ENCODE data around the gene OBSCN. TPM values are rescaled to one million over a fixed set of nuclear protein-coding genes. Genes with fewer than 3 reads are reported as not detected.

The OBSCN gene
- total RNA-seq, 2 experiments from 2014 or later, result 5.7 to 10.4 TPM

DNA sequence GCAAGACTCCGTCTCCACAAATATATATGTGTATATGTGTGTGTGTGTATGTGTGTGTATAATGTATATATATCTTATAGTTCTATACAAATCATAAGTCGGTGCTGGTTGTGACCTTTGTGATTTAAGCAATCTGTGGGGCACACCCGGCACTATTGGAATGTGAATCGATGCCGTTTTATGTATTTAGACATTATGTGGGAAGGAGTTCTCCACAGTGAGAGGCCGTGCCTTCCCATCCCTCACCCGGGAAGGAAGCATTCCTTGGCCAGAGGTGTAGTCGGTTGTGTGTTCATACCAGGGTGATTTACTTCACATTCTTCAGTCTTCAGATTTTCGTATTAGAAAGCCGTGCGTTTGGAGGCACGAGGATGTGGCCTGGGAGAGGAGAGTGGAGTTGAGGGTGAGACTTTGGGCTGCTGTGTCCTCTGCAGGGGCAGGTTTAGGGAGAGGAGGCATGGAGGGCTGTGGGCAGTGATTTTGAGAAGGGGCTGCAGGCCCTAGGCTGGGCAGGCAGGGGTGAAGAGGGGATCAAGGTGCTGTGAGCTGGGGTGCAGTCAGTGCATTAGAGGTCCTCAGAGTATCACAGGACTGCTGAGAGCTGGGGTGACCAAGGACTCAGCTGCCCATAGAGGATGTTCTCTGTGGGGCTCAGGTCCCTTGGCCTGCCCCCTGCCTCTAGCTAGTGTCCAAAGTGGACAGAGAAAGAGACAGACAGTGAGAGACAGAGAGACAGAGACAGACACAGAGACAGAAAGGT lies 141.0 kb downstream of the OBSCN start:
- ATAC-seq, result no peak
- CTCF ChIA-PET, result interaction anchor here (1.6 kb wide), 1 partner anchor 9 kb away, joined by 5 read pairs; no protein-coding TSS in a partner anchor
- Mint-ChIP-seq H3K4me3 (no peak overlapping the region), H3K9me3 (ENCODE audit: low read depth) (no peaks in the 10 kb centered on the region), H3K27ac (no peak overlapping the region), H3K4me1 (no peaks in the 10 kb centered on the region), H3K27me3 (no peaks in the 10 kb centered on the region), H3K36me3 (no peaks in the 10 kb centered on the region)
- no peak for DNase-seq

DNA sequence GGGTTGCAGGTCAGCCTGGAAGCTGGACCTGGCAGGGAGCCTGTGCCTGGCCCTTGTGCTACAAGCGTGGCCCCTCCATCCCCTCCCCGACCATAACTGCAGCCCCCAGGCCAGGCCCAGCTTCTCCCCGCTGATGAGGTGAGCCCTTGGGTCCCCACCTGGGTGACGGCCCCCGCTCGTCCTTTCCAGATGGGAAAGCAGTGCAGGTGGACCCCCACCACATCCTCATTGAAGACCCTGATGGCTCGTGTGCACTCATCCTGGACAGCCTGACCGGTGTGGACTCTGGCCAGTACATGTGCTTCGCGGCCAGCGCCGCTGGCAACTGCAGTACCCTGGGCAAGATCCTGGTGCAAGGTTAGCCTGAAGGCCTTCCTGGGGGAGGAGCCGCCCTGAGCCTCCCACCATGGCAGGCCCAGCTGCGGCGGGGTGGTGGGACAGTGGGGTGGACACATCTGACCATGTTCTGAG lies 141.9 kb downstream of the OBSCN start:
- DNase-seq (no peak), ATAC-seq (no peak)
- H3K36me3 Mint-ChIP-seq, result no peaks in the 10 kb centered on the region
- CTCF ChIA-PET, result no interaction called here
- no peak overlapping the region for H3K27ac Mint-ChIP-seq
- no peak overlapping the region for H3K4me3 Mint-ChIP-seq
- no peaks in the 10 kb centered on the region for H3K4me1 Mint-ChIP-seq
- no peaks in the 10 kb centered on the region for H3K9me3 Mint-ChIP-seq (ENCODE audit: low read depth)
- no peaks in the 10 kb centered on the region for H3K27me3 Mint-ChIP-seq

DNA sequence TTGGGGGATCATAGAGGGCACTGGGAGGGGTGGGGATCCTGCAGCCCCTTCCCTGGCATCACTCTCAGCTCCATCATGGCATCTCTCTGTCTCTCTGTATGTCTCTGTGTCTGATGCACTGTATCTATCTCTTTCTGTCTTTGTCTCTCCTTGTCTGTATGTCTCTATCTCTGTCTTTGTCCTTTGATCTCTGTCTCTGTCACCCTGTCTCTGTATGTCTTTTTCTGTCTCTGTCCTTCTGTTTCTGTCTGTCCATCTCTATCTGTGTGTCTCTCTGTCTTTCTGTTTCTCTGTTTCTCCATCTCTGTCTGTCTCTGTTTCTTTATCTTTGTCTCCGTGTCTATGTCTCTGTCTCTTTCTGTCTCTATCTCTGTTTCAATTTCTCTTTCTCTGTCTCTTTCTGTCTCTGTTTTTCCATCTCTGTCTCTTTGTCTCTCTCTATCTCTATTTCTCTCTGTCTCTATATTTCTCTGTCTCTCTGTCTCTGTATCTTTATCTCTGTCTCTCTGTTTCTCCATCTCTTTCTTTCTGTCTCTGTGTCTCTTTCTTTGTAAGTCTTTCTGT lies 142.4 kb downstream of the OBSCN start:
- Mint-ChIP-seq H3K27me3 (no peaks in the 10 kb centered on the region), H3K27ac (no peak overlapping the region), H3K4me3 (no peak overlapping the region), H3K36me3 (no peaks in the 10 kb centered on the region), H3K9me3 (ENCODE audit: low read depth) (no peaks in the 10 kb centered on the region), H3K4me1 (no peaks in the 10 kb centered on the region)
- CTCF ChIA-PET, result no interaction called here
- ATAC-seq, result no peak
- no peak for DNase-seq

DNA sequence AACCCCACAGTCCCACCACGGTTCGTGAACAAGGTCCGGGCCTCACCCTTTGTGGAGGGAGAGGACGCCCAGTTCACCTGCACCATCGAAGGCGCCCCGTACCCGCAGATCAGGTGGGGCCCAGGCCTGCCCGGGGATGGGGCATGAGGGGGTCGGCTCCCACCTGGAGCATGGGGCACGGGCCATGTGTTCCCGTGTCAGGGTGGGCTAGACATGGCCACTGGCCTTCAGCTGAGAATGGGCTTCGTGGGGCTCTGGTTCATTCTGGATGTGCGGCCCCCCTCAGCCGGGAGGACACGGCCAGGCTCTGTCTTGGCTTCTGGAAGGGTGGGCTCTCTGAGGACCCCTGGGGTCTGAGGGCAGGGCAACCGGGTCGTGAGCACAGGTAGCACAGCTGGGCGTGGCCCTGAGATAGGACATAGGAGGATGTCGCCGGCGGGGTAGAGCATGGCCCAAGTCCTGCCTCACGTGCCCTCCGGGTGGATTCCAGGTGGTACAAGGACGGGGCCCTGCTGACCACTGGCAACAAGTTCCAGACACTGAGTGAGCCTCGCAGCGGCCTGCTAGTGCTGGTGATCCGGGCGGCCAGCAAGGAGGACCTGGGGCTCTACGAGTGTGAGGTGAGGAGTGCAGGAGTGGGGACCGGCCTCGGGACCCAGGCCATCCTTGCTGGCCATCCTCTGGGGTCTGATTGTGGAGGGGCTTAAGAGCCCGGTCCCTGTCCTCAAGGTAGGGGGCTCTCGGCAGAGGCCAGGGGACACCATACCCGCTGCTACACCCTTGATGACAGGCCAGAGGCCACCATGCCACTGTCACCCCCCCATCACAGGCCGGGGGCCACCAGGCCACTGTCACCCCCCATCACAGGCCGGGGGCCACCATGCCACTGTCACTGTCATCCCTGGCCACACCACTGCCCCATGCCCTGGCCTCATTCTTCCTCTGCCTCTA lies 143.3 kb downstream of the OBSCN start:
- Mint-ChIP-seq H3K36me3 (no peaks in the 10 kb centered on the region), H3K4me3 (no peak overlapping the region), H3K27ac (no peak overlapping the region), H3K4me1 (no peaks in the 10 kb centered on the region), H3K27me3 (no peaks in the 10 kb centered on the region), H3K9me3 (ENCODE audit: low read depth) (no peaks in the 10 kb centered on the region)
- CTCF ChIA-PET, result no interaction called here
- ATAC-seq (no peak), DNase-seq (no peak)

DNA sequence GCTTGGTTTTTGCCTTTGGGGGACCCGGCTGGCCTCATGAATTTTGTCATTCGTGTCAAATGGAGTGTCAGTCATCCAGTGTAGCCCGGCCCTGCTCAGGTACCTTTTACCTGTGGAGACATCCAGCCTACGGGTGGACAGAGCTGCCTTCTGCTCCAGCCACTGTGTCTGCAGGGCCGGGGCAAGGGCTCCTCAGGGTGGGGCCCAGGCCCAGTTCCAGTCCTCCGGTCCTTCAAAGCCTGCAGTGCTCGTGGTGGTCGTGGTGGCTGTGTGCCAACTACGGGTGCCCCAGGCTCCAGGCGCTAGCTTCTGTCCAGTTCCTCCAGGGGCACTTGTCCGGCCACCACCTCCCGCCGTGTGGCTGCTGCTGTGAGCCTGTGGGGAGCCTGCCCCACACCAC lies 144.0 kb downstream of the OBSCN start:
- DNase-seq, result no peak

DNA sequence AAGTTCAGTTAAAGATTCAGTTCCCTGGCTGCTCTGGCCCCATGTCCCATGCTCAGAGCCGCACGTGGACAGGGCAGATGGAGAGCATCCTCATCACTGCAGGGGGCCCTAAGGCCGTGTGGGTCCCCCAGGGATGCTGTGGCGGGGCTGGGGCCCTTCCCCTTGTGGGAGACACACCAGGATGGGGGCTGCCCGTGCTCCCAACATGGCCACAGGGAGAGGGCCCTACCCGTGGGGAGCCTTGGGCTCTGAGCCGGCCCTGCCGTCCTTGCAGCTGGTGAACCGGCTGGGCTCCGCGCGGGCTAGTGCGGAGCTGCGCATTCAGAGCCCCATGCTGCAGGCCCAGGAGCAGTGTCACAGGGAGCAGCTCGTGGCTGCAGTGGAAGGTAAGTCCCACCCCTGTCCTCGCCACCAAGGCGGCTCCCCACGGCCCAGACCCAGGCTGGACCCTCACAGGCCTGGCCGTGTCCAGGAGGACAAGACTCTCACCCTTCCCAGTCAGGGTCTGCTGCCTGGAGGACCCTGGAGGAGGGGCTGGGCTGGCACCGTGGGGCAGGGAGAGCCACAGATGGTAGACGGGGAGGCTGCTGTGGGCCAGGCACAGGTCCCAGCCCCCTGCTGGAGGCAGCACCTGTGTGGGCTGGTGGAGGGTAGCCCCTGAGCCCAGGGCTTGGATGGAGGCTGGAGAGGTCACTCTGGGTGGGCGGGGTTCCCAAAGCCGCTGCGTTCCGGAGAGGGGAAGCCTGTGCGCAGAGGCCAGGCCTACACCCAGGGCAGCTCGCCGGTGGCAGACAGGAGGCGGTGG lies 145.0 kb downstream of the OBSCN start:
- H3K27me3 Mint-ChIP-seq, result no peaks in the 10 kb centered on the region
- no peak overlapping the region for H3K27ac Mint-ChIP-seq
- peaks cover 3% of the 10 kb centered on the region for H3K4me1 Mint-ChIP-seq
- no peak overlapping the region for H3K4me3 Mint-ChIP-seq
- ATAC-seq (no peak), DNase-seq (no peak)
- H3K9me3 Mint-ChIP-seq (ENCODE audit: low read depth), result no peaks in the 10 kb centered on the region
- CTCF ChIA-PET, result interaction anchor here (0.7 kb wide), 1 partner anchor 222 kb away, joined by 3 read pairs; no protein-coding TSS in a partner anchor
- no peaks in the 10 kb centered on the region for H3K36me3 Mint-ChIP-seq

More for the DNA sequence above, 144.0 kb downstream of the OBSCN start:
- Mint-ChIP-seq H3K27me3 (no peaks in the 10 kb centered on the region), H3K9me3 (ENCODE audit: low read depth) (no peaks in the 10 kb centered on the region), H3K4me3 (no peak overlapping the region), H3K27ac (no peak overlapping the region), H3K4me1 (no peaks in the 10 kb centered on the region), H3K36me3 (no peaks in the 10 kb centered on the region)
- CTCF ChIA-PET, result interaction anchor here (0.7 kb wide), 1 partner anchor 221 kb away, joined by 3 read pairs; no protein-coding TSS in a partner anchor
- no peak for ATAC-seq

DNA sequence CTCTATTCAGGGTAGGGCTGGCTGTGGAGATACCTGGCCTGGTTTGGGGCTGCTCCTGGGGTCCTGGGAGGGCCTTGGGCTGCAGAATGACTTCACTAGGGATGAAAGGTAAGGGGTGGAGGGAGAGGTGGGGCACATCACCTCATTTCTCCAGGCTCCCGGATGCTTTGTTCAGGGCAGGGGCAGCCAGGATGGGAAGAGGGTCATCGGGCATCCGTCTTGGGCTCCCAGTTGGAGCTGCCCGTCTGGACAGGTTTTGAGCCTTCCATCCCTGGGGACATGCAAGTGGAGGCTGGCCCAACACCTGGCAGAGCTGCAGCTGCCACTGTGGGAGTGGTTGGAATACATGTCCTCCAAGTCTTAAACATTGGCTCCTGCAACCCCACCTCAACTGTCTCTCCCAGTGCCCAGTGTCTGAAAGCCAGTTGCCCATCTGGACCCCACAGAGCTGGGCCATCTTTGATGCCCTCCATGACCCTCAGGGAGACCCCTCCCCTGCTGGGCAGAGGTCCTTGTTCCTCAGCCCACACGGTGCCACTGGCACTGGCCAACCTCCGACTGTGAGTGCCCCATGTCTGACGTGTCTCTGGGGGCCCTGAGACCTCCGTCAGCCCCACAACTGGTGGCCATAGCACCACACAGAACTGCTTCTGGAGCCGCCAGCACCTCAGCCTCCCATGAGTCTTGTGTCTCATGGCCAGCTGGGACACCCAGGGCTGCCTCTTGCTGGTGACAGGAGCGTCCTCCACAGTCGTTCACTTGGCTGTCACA lies 145.9 kb downstream of the OBSCN start:
- no peak overlapping the region for H3K4me3 Mint-ChIP-seq
- peaks cover 12% of the 10 kb centered on the region for H3K4me1 Mint-ChIP-seq
- ATAC-seq (no peak), DNase-seq (no peak)
- CTCF ChIA-PET, result no interaction called here
- H3K36me3 Mint-ChIP-seq, result no peaks in the 10 kb centered on the region
- H3K27ac Mint-ChIP-seq, result no peak overlapping the region
- no peaks in the 10 kb centered on the region for H3K27me3 Mint-ChIP-seq
- no peaks in the 10 kb centered on the region for H3K9me3 Mint-ChIP-seq (ENCODE audit: low read depth)

DNA sequence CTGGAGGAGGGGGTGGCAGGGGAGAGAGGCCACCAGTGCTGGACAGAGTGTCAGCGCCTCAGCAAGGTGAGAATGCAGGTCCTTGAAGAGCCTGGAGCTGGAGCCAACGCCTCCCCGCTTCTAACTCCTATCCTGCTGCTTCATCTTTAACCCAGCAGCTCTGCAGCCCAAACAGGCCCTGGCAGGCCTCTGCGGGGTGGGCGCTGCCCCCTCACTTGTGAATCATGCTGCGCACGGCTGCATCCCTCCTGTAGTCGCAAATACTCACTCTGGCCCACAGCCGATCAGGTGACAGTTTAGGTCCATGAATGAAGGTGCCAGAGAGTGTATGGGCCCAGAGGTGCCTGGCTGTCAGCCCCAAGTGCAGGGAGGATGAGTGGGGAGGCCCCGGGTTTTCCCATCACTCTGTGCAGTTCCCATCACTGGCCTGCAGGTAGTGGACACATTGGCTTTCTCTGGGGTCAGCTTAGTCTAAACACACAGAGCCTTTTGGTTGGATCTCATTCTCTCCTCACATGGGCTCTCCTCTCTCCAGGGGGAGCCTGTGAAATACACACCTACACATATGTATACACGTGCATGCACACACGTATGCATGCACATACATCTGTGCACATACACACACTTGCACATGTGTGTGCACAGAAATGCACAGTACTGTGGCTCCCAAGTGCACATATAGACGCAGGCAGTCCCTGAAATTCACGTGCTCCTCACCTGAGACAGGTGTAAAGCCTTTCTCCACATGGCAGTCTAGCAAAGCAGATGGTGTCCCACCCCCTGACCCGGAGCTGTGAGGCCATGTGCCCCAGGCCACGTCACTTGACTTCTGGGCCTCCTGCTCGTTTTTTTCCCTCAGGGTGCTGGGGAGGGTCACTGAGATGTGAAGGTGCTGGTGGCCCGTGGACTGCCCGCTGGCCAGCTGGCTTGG lies 146.8 kb downstream of the OBSCN start:
- H3K4me1 Mint-ChIP-seq, result peaks cover 13% of the 10 kb centered on the region
- ATAC-seq (no peak), DNase-seq (no peak)
- no peak overlapping the region for H3K4me3 Mint-ChIP-seq
- no peaks in the 10 kb centered on the region for H3K27me3 Mint-ChIP-seq
- CTCF ChIA-PET, result no interaction called here
- no peak overlapping the region for H3K27ac Mint-ChIP-seq
- H3K9me3 Mint-ChIP-seq (ENCODE audit: low read depth), result no peaks in the 10 kb centered on the region
- no peaks in the 10 kb centered on the region for H3K36me3 Mint-ChIP-seq

DNA sequence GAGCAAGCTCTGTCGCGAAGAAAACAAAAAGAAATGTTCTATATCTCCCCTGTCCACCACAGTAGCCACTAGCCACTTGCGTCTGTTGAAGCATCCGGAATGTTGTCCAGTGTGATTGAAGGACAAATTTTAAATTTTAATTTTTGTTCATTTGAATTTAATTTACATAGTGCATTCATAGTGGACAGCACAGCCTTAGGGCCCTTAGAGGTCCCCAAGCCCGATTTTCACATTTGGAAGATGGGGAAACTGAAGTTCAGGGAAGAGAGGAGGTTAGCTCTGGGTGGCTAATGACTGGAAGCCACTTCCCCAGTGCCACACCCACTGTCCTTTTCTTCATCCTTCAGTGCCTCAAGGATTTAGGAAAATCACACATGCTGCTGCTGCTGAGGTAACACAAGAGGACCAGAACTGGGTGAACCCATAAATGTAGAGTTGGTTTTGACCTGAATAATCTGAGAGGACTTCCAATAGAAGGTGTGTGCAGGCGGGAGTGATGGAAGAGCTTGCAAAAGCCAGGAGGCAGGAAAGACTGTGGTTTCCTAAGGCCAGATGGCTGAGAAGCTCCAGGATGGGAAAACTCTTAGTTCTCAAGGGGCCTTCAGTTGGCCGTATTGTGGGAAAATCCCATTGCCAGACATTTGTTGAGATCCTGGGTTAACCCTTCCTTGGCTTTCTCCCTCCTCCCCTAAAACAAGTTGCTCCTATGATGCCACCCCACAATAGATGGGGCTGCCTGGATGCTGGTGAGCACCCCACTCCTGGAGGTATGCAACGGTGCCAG lies 149.2 kb downstream of the OBSCN start:
- Mint-ChIP-seq H3K9me3 (ENCODE audit: low read depth) (no peaks in the 10 kb centered on the region), H3K4me3 (no peak overlapping the region), H3K27ac (no peak overlapping the region), H3K36me3 (no peaks in the 10 kb centered on the region), H3K4me1 (peaks cover 13% of the 10 kb centered on the region), H3K27me3 (no peaks in the 10 kb centered on the region)
- CTCF ChIA-PET, result no interaction called here
- ATAC-seq (no peak), DNase-seq (no peak)

DNA sequence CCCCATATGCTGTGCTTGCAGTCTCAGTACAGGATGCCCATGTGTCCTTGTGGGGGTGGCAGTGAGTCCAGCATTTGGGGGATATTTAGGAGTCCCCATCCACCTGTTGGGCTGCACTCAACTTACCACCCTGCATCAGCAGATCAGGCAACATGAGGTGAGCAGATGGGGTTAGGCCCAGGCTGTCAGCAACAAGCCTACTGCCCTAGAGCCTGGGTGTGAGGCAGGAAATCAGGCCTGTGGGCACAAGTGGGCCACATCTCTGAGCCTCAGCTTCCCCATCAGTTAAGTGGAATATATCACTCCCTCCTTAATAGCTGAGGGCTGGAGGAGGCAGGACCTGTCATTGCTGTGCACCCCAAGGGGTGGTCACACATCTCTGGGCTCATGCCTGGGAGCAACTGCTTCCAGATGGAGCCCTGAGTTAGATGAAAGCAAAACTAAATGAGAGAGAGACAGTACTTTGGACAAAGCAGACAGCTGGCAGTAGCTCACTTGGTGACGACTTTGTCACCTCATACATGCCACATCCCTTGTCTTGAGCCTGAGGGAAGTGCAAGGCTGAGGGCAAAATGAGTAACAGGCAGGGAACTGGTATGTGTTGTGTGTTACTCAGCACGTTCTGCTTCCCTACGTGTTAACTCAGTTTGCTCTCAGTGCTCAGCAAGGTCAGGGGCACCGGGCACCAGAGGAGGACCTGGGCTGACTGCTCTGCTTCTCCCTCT lies 150.4 kb downstream of the OBSCN start:
- ATAC-seq, result peak; percentile 79

More for the DNA sequence above, 150.4 kb downstream of the OBSCN start:
- peak overlapping the region; percentile 71 for H3K27ac Mint-ChIP-seq
- H3K27me3 Mint-ChIP-seq, result no peaks in the 10 kb centered on the region
- no peaks in the 10 kb centered on the region for H3K36me3 Mint-ChIP-seq
- peak; percentile 52 for DNase-seq
- no peaks in the 10 kb centered on the region for H3K9me3 Mint-ChIP-seq (ENCODE audit: low read depth)
- no peak overlapping the region for H3K4me3 Mint-ChIP-seq
- H3K4me1 Mint-ChIP-seq, result peaks cover 13% of the 10 kb centered on the region
- CTCF ChIA-PET, result interaction anchor here (1.1 to 1.2 kb wide), 2 partner anchors 10 to 18 kb away, joined by 3 to 5 read pairs; no protein-coding TSS in a partner anchor
